ENCODE results near the gene CDKAL1.

- TF ChIP-seq CEBPB (tag; IDR thresholded peaks at IDR 0.05) (no peak), POLR3G (IDR thresholded peaks at IDR 0.05; ENCODE audit: extremely low read depth, insufficient read length, insufficient replicate concordance) (no peak)
These were observed 350.8 kb downstream of the CDKAL1 start for GRCh38 chr6:20885076-20885475.

Measured in K562 (cell line).